IMR-90 (cell line): Measurements from ENCODE around the gene SLC49A4. TPM values are rescaled to one million over a fixed set of nuclear protein-coding genes. Genes with fewer than 3 reads are reported as not detected.

Experiments used
- ATAC-seq: fragments of 200-7000 bp; cut with Tn5 transposase; 2 replicates; pipeline ENCODE4 v1.9.1; 2020; ENCODE audit warnings: low read depth, mild to moderate bottlenecking, moderate library complexity
- BruUV-seq: library from RNA; stranded (reverse); fragments of 400-500 nt; replicated peaks from 2 replicates; lab custom pipeline; 2021; lab: Mats Ljungman, UMichigan
- CTCF ChIA-PET: fragments of 300-600 bp; formaldehyde crosslinking; extraction: SDS; loops from one replicate; lab custom pipeline; 2021; ENCODE audit warnings: antibody characterized with exemption; lab: Yijun Ruan, JAX
- POLR2A ChIA-PET: fragments of 300-600 bp; sonication (Branson Sonifier 250); formaldehyde crosslinking; loops from one replicate; lab custom pipeline; 2022; ENCODE audit warnings: antibody characterized with exemption; ENCODE audit not compliant: unreplicated experiment; lab: Charles Lee
- DNase-seq: peaks from one replicate; pipeline ENCODE4 v3.0.0; 2013
- H2AFZ ChIP-seq: replicated peaks from 2 replicates; pipeline ENCODE3; 2013; ENCODE audit warnings: low read length, mild to moderate bottlenecking; ENCODE audit not compliant: poor library complexity
- H2AK5ac ChIP-seq: 2 replicates; pipeline ENCODE4 v1.6.1; 2013; ENCODE audit warnings: low read depth, low read length, inconsistent platforms
- H2AK9ac ChIP-seq: replicated peaks from 2 replicates; pipeline ENCODE3; 2013; ENCODE audit warnings: mild to moderate bottlenecking, low read depth, low read length, moderate library complexity; ENCODE audit not compliant: poor library complexity
- H2BK120ac ChIP-seq: 2 replicates; pipeline ENCODE4 v1.6.1; 2013; ENCODE audit warnings: low read depth, low read length, inconsistent platforms
- H2BK15ac ChIP-seq: 3 replicates; pipeline ENCODE4 v1.6.1; 2013; ENCODE audit warnings: low read depth, low read length, inconsistent platforms
- H2BK20ac ChIP-seq: 2 replicates; pipeline ENCODE4 v1.6.1; 2013; ENCODE audit warnings: low read depth, mild to moderate bottlenecking, inconsistent platforms, low read length, moderate library complexity
- H2BK5ac ChIP-seq: 2 replicates; pipeline ENCODE4 v1.6.1; 2013; ENCODE audit warnings: mild to moderate bottlenecking, low read depth, low read length, inconsistent platforms; ENCODE audit not compliant: poor library complexity, severe bottlenecking
- H3K14ac ChIP-seq: replicated peaks from 2 replicates; pipeline ENCODE4 v1.6.1; 2013; ENCODE audit warnings: low read depth, low read length, inconsistent platforms
- H3K18ac ChIP-seq: 2 replicates; pipeline ENCODE4 v1.6.1; 2013; ENCODE audit warnings: low read depth, low read length, control low read depth
- H3K23ac ChIP-seq: 2 replicates; pipeline ENCODE4 v1.6.1; 2013; ENCODE audit warnings: low read depth, low read length, inconsistent platforms
- H3K27ac ChIP-seq: 2 replicates; pipeline ENCODE4 v1.5.1; 2013; ENCODE audit warnings: mild to moderate bottlenecking, control low read depth, low read length; ENCODE audit not compliant: insufficient read depth
- H3K27me3 ChIP-seq: 2 replicates; pipeline ENCODE4 v1.6.1; 2013; ENCODE audit warnings: low read length; ENCODE audit not compliant: control insufficient read depth, insufficient read depth
- H3K36me3 ChIP-seq: 2 replicates; pipeline ENCODE4 v1.6.1; 2013; ENCODE audit warnings: low read length, mixed read lengths; ENCODE audit not compliant: control insufficient read depth, insufficient read depth
- H3K4ac ChIP-seq: 2 replicates; pipeline ENCODE4 v1.6.1; 2013; ENCODE audit warnings: low read depth, low read length, inconsistent platforms
- H3K4me1 ChIP-seq: 2 replicates; pipeline ENCODE4 v1.6.1; 2013; ENCODE audit warnings: low read length, mixed read lengths; ENCODE audit not compliant: control insufficient read depth, insufficient read depth
- H3K4me2 ChIP-seq: 2 replicates; pipeline ENCODE4 v1.6.1; 2013; ENCODE audit warnings: low read depth, mild to moderate bottlenecking, control low read depth, low read length, moderate library complexity
- H3K4me3 ChIP-seq: 2 replicates; pipeline ENCODE4 v1.5.1; 2013; ENCODE audit warnings: low read depth, mild to moderate bottlenecking, control low read depth, low read length, moderate library complexity; ENCODE audit not compliant: insufficient read depth
- H3K56ac ChIP-seq: 2 replicates; pipeline ENCODE4 v1.6.1; 2013; ENCODE audit warnings: low read length, inconsistent platforms; ENCODE audit not compliant: insufficient read depth; ENCODE audit errors: extremely low read depth
- H3K79me1 ChIP-seq, 2 experiments: 2 replicates each; pipeline ENCODE4 v1.6.1; 2013; ENCODE audit warnings: low read length in 2 of 2, inconsistent platforms in 1 of 2, low read depth in 1 of 2
- H3K9ac ChIP-seq: 2 replicates; pipeline ENCODE4 v1.6.1; 2013; ENCODE audit warnings: low read depth, low read length, control low read depth
- H3K9me1 ChIP-seq: 2 replicates; pipeline ENCODE4 v1.6.1; 2013; ENCODE audit warnings: low read length, inconsistent platforms; ENCODE audit not compliant: insufficient read depth
- H3K9me3 ChIP-seq: 2 replicates; pipeline ENCODE4 v1.6.1; 2013; ENCODE audit warnings: low read length; ENCODE audit not compliant: control insufficient read depth, insufficient read depth
- H4K20me1 ChIP-seq: 2 replicates; pipeline ENCODE4 v1.6.1; 2013; ENCODE audit warnings: low read length, inconsistent platforms; ENCODE audit not compliant: insufficient read depth
- H4K5ac ChIP-seq: 2 replicates; pipeline ENCODE4 v1.6.1; 2013; ENCODE audit warnings: mild to moderate bottlenecking, low read depth, low read length, control low read depth
- H4K8ac ChIP-seq, 2 experiments: 2 replicates each; pipeline ENCODE4 v1.6.1; 2013; ENCODE audit warnings: low read depth in 2 of 2, low read length in 2 of 2, control low read depth in 1 of 2, inconsistent platforms in 1 of 2
- H4K91ac ChIP-seq: 2 replicates; pipeline ENCODE4 v1.6.1; 2013; ENCODE audit warnings: low read depth, low read length, inconsistent platforms; ENCODE audit not compliant: insufficient read depth
- BHLHE40 ChIP-seq: fragments of 150-350 bp; IDR thresholded peaks from 2 replicates; pipeline ENCODE4 v1.6.1; 2016; ENCODE audit warnings: mild to moderate bottlenecking, low read depth, low read length
- CHD1 ChIP-seq: IDR thresholded peaks from 2 replicates; pipeline ENCODE4 v1.6.1; 2012; ENCODE audit warnings: low read depth, low read length, improper control_type of control experiment
- MXI1 ChIP-seq: IDR thresholded peaks from 2 replicates; pipeline ENCODE4 v1.6.1; 2012; ENCODE audit warnings: low read depth, mild to moderate bottlenecking, low read length, moderate library complexity, borderline replicate concordance
- NFE2L2 ChIP-seq: fragments of 150-350 bp; IDR thresholded peaks from 2 replicates; pipeline ENCODE4 v1.6.1; 2016; ENCODE audit warnings: low read depth, mild to moderate bottlenecking, low read length
- POLR2A ChIP-seq: IDR thresholded peaks from 2 replicates; pipeline ENCODE4 v1.6.1; 2012; ENCODE audit warnings: mild to moderate bottlenecking, low read depth, low read length
- RCOR1 ChIP-seq: IDR thresholded peaks from 2 replicates; pipeline ENCODE4 v1.6.1; 2012; ENCODE audit warnings: mild to moderate bottlenecking, low read length, improper control_type of control experiment; ENCODE audit not compliant: insufficient replicate concordance
- SMC3 ChIP-seq: fragments of 150-350 bp; IDR thresholded peaks from 2 replicates; pipeline ENCODE4 v1.6.1; 2016; ENCODE audit warnings: low read depth, mild to moderate bottlenecking, antibody characterized with exemption, low read length, moderate library complexity
- WGBS, 2 experiments: methylation state at CpG; one replicate each; pipeline versions ENCODE4 v1.1.5 to v1.1.7; 2013; ENCODE audit warnings: missing lambda C conversion rate in 2 of 2; ENCODE audit not compliant: insufficient read length in 1 of 2; ENCODE audit errors: extremely low coverage in 2 of 2; 5-methylcytosine and 5-hydroxymethylcytosine counted together
- dilution Hi-C: fragments of 300-500 bp; cut with HindIII; formaldehyde crosslinking; loops from one replicate; pipeline ENCODE4 v1.14.3; 2018; ENCODE audit warnings: low sequenced_read_pairs; ENCODE audit not compliant: unreplicated experiment
- in situ Hi-C: fragments of 300-500 bp; cut with MboI; formaldehyde crosslinking; loops from 3 replicates; pipeline ENCODE4 v1.14.3; 2019; ENCODE audit warnings: low sequenced_read_pairs, inconsistent platforms, mixed read lengths
- intact Hi-C: fragments of 100-400 bp; cut with micrococcal nuclease; formaldehyde crosslinking; loops from 2 replicates; pipeline ENCODE4 v1.10.0; 2022
- polyA plus RNA-seq, 3 experiments: library from polyadenylated mRNA; depleted of rRNA; stranded (reverse); fragments of >200 nt; gene quantifications; 2 replicates each; pipeline ENCODE4 v1.2.3, GENCODE V29; 2012; ENCODE audit warnings: low replicate concordance in 1 of 3
- total RNA-seq: library from RNA; depleted of rRNA; stranded (reverse); fragments of >200 nt; gene quantifications from 2 replicates; pipeline ENCODE4 v1.2.3, GENCODE V29; 2012

Gene SLC49A4
- total and polyA plus RNA-seq, 2 of the 4 experiments (the other 2 are of a cell fraction), result 6.5 to 6.8 TPM

DNA sequence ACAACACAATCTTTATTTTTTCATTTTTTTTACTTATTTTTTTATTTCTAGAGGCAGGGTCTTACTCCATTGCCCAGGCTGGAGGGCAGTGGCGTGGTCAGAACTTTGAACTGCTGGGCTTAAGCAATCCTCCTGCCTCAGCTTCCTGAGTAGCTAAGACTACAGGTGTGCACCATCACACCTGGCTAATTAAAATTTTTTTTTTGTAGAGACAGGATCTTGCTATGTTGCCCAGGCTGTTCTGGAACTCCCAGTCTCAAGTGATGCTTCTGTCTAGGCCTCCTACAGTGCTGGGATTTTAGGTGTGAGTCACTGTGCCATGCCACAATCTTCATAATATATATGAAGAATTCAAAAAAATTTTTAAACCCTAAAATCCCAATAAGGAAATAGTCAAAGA lies 22.0 kb upstream of the SLC49A4 start:
- H2BK15ac ChIP-seq, result no peak overlapping the region
- no peak overlapping the region for H3K4me2 ChIP-seq
- no TSS peak for BruUV-seq
- H3K9me1 ChIP-seq, result 0 out of 2 replicates have a peak, but pooled peaks cover 6% of the 10 kb centered on the region
- DNase-seq (no peak), ATAC-seq (no peak)
- in situ Hi-C loops, result no loop called here
- H2BK20ac ChIP-seq, result no peak overlapping the region
- H3K36me3 ChIP-seq, result no peaks in the 10 kb centered on the region
- no peak overlapping the region for H2AFZ ChIP-seq
- ChIA-PET CTCF (no interaction called here), POLR2A (no interaction called here)
- no peak overlapping the region for H3K9ac ChIP-seq
- H3K56ac ChIP-seq, result no peak overlapping the region
- H3K27me3 ChIP-seq, result no peaks in the 10 kb centered on the region
- no peak overlapping the region for H4K8ac ChIP-seq
- no peak overlapping the region for H4K91ac ChIP-seq
- no peak overlapping the region for H3K14ac ChIP-seq
- H3K27ac ChIP-seq, result no peak overlapping the region
- no CpG with 5 or more reads among the region's 1 CpG for WGBS, 2 experiments
- intact Hi-C loops, result no loop called here
- H3K79me1 ChIP-seq, result no peaks in the 10 kb centered on the region
- H4K5ac ChIP-seq, result no peak overlapping the region
- H3K4me1 ChIP-seq, result peaks cover 2% of the 10 kb centered on the region; the same call in 1 of the 2 replicates
- no peak overlapping the region for H3K4ac ChIP-seq
- no peak overlapping the region for H3K23ac ChIP-seq
- dilution Hi-C loops, result no loop called here
- no peak overlapping the region for H3K4me3 ChIP-seq
- no peak overlapping the region for H3K18ac ChIP-seq
- no peak overlapping the region for H2BK120ac ChIP-seq
- H2AK9ac ChIP-seq, result no peak overlapping the region
- no peaks in the 10 kb centered on the region for H3K9me3 ChIP-seq
- H2BK5ac ChIP-seq, result no peak overlapping the region
- TF ChIP-seq NFE2L2, result no peak
- TF ChIP-seq POLR2A, result no peak
- TF ChIP-seq BHLHE40, result no peak
- no peak for TF ChIP-seq RCOR1
- TF ChIP-seq MXI1, result no peak
- no peak for TF ChIP-seq SMC3
- TF ChIP-seq CHD1, result no peak
- H4K20me1 ChIP-seq, result no peaks in the 10 kb centered on the region
- H2AK5ac ChIP-seq, result no peak overlapping the region
